Measurements from ENCODE around the gene VMO1. TPM values are rescaled to one million over a fixed set of nuclear protein-coding genes. Genes with fewer than 3 reads are reported as not detected.
A peak's percentile ranks its signal among the peaks of the same experiment; 100 is the strongest.
"Not testable (repeated sequence)": the region's sequence is repeated elsewhere in the genome, so short reads cannot be mapped to it uniquely, and the experiment has no call there.

VMO1 gene, protein sequence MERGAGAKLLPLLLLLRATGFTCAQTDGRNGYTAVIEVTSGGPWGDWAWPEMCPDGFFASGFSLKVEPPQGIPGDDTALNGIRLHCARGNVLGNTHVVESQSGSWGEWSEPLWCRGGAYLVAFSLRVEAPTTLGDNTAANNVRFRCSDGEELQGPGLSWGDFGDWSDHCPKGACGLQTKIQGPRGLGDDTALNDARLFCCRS
- polyA plus RNA-seq = not detected

DNA sequence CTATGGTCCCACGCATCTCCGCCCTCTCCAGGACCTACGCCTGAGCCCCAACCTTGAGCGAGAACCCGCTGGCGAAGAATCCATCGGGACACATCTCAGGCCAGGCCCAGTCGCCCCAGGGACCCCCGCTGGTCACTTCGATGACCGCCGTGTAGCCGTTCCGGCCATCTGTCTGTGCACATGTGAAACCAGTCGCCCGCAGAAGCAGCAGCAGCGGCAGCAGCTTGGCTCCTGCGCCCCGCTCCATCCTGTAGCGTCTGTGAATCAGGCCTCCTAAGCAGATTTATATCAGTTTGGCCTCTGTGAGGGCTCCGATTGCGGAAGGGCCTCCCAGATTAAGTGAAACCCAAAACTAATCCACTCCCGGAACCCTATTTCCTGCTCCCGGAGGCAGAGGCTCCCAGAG lies at the start of gene VMO1:
Gene VMO1, minus strand, starts transcription at position 259 of the 406 bp plus-strand sequence. Its CDS starts 12 bp downstream, at position 247.
- H3K4me3 Mint-ChIP-seq = peak within 1 kb of the TSS in 2 of 5 donors; percentile 21 to 42
- peaks cover 8 to 9% of the 10 kb centered on the region in 2 donors for H3K4me1 Mint-ChIP-seq
- H3K36me3 Mint-ChIP-seq = no peaks in the 10 kb centered on the region
- H3K27me3 Mint-ChIP-seq (ENCODE audit: low read depth in 3 of 3) = peaks cover 26 to 30% (median 27%) of the 10 kb centered on the region in 3 donors
- no peaks in the 10 kb centered on the region for H3K9me3 Mint-ChIP-seq
- no peak for DNase-seq
- H3K27ac Mint-ChIP-seq = no peak within 1 kb of the TSS

DNA sequence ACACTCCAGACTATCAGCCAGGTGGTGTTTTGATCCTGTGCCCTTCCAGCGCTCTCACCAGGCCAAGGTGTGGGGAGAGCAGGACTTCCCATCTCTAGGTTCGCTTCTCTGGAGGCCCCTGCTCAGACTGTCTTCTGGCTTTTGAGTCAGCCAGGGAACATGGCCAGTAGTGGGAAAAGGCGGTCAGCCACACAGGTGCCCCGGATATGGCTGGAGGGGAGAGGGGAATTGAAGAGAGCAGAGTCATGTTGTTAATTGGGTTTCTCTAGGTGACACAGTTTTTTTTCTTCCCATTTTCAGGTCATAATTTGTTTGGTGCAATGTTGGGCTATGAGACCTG lies 48.5 kb upstream of the VMO1 start:
- Mint-ChIP-seq H3K9me3 (no peaks in the 10 kb centered on the region), H3K4me1 (peaks cover 30 to 45% of the 10 kb centered on the region in 2 donors), H3K27me3 (ENCODE audit: low read depth in 3 of 3) (peaks cover 5 to 10% (median 8%) of the 10 kb centered on the region in 3 donors), H3K27ac (peak overlapping the region; percentile 83 to 96 (median 87)), H3K4me3 (peak overlapping the region; percentile 86 to 94 (median 88)), H3K36me3 (peaks cover 0 to 3% (median 0%) of the 10 kb centered on the region in 3 donors)
- DNase-seq = no peak

DNA sequence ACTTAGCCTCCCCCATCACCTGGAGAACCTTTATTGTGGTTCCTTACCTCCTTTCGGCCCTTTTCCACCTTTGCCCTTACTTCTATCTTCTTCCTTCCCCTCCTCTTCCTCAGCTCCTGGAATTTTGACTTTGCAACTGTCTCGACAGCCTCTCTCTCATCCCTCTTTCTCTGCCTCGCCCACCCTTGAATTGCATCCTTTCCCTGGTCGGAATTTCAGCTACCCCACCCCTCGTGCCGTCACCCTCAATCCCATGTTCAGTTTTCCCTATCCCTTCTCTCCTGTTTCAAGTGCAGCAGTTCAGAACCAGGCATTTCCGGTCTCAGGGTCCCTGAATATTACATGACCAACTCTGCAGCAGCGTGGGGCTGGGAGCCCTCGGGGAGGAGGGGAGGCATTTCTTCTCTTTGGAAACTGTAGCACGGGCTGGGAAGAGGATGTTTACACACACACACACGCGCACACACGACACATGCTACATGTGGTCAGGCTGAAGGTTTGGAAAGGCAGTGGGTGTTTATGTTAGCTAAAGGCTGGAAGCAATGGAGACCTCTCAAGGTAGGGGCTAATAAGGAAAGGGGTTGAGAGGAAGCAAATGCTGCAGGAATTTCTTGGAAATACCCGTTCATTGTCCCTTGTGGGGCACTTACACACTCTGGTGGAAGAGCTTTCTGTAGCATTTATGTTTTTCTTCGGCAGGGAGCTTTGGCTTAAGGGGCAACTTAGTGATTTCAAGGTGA lies 47.9 kb upstream of the VMO1 start:
- Mint-ChIP-seq H3K36me3 (peaks cover 0 to 3% (median 0%) of the 10 kb centered on the region in 3 donors), H3K27ac (peak overlapping the region; percentile 83 to 96 (median 87)), H3K27me3 (ENCODE audit: low read depth in 3 of 3) (peaks cover 5 to 10% (median 8%) of the 10 kb centered on the region in 3 donors), H3K9me3 (no peaks in the 10 kb centered on the region), H3K4me1 (peaks cover 30 to 40% of the 10 kb centered on the region in 2 donors), H3K4me3 (peak overlapping the region; percentile 86 to 94 (median 88))
- peak in 1 of 3 donors; percentile 17 for DNase-seq

DNA sequence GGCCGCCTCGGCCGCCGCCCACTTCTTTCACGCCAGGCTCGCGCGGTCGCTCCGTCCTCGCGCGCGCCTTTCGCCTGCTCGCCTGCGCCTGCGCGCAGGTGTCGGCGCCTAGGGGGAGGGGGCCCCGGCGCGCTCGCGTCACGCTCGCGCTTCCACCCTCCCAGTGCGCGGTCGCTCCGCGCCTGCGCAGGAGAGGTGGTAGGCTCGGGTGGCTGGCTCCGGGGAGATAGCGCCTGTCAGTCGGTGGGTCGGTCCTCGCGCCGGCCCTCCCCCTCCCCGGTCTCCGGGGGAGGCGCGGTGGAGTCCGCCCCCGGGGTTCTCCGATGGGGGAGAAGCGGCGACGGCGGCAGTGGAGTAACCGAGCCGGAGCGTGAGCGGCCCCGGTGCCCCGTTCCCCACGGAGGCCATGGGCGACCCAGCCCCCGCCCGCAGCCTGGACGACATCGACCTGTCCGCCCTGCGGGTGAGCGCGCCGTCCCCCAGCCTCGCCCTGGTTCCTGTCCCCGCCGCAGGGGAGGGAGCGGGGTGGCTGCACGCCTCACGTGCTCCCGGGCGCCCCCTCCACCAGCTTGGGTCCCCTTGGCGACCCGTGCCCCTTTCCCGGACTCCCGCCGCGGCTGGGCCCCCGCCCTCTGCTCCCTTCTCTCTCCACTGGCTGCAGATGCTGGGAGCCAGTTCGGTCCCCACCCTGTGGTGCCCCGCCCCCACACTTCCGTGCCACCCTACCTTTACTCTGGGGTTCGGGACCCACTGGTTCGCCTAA lies 47.2 kb upstream of the VMO1 start, which contains the start of gene MINK1:
Gene MINK1, plus strand, starts transcription at position 163 of the 763 bp plus-strand sequence. Its CDS starts 244 bp downstream, at position 407.
- peaks cover 5 to 12% (median 8%) of the 10 kb centered on the region in 3 donors for H3K27me3 Mint-ChIP-seq (ENCODE audit: low read depth in 3 of 3)
- H3K36me3 Mint-ChIP-seq = peaks cover 0 to 3% (median 0%) of the 10 kb centered on the region in 3 donors
- DNase-seq = peak; percentile 91 to 94 (median 93)
- peaks cover 30 to 39% of the 10 kb centered on the region in 2 donors for H3K4me1 Mint-ChIP-seq
- H3K4me3 Mint-ChIP-seq = peak within 1 kb of the TSS; percentile 94 to 98 (median 96)
- H3K9me3 Mint-ChIP-seq = no peaks in the 10 kb centered on the region
- peak within 1 kb of the TSS; percentile 88 to 98 (median 98) for H3K27ac Mint-ChIP-seq

DNA sequence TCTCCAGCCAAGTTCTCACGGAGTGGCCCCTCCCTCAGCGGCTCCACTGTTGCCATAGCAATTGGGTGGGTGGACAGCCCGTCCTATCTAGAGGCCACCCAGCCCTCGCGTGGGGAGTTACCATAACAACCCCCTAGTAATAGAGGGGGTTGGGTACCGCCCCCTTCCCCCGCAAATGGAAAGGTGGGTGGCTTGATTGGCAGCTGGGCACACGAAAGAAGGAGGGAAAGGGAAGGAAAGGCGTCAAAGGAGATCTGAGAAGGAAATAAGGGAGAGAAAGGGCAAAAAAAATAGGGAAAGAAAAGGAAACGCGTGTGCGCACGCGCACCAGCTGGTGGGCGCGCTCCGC lies 46.6 kb upstream of the VMO1 start:
- Mint-ChIP-seq H3K27me3 (ENCODE audit: low read depth in 3 of 3) (peaks cover 5 to 12% (median 8%) of the 10 kb centered on the region in 3 donors), H3K4me3 (peak overlapping the region; percentile 94 to 98 (median 96)), H3K4me1 (peaks cover 30 to 36% of the 10 kb centered on the region in 2 donors), H3K27ac (peak overlapping the region; percentile 88 to 98 (median 98))
- not testable (repeated sequence) for H3K9me3 Mint-ChIP-seq, H3K36me3 Mint-ChIP-seq, DNase-seq

DNA sequence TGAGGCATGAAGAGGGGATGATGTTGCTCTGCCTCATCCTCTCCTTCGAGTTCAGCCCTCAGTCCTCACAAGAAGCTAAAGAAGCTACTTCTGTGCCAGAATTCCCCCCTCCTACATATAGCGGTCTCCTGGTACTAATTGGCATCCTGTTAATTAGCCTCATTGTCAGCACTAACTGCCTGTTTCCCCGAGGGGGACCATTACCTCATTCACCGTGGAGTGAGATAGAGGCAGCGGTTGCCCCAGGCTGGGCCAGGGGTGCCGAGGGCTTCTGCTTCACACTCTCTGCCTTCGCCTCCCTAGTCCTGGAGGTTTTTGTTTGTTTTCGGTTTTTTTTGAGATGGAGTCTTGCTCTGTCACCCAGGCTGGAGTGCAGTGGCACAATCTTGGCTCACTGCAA lies 41.2 kb upstream of the VMO1 start:
- Mint-ChIP-seq H3K27ac (no peak overlapping the region), H3K4me1 (peaks cover 0 to under 1% of the 10 kb centered on the region in 2 donors), H3K4me3 (no peak overlapping the region), H3K9me3 (no peaks in the 10 kb centered on the region), H3K27me3 (ENCODE audit: low read depth in 3 of 3) (peaks cover 0 to 2% (median 2%) of the 10 kb centered on the region in 3 donors), H3K36me3 (no peaks in the 10 kb centered on the region)
- no peak for DNase-seq

DNA sequence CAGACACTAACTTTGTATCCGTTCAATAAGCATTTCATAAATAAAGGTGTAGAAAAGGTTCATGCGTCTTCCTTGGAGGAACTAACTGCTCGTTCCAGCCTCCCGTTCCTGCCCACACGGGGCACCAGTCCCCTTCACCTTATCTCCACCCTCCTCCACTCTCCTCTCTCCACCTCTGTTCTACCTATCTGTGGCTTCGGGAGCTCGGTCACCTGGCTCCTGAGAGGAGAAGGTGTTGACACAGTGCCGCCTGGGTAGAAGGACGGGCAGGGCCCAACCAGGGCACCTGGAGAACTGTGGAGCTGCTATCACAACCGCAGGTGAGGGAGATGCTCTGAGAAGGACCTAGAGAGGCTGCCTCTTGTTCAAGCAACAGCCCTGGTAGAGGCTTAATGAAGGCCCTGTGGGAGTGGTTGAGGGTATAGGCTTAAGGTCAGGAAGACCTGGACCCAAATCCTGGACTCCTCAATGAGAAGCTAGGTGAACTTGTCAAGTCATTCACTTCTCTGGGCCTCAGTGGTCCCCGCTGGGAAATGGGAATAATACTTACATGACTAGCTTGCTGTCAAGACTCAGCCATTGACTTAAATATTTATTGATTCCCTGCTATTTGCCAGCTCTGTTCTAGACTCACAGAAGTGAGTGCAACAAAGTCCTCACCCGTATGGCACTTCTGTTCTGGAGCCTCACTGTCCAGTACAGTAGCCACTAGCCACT lies 37.4 kb upstream of the VMO1 start:
- Mint-ChIP-seq H3K9me3 (no peaks in the 10 kb centered on the region), H3K36me3 (no peaks in the 10 kb centered on the region), H3K4me1 (no peaks in the 10 kb centered on the region), H3K27me3 (ENCODE audit: low read depth in 3 of 3) (peaks cover 0 to 2% (median under 1%) of the 10 kb centered on the region in 3 donors), H3K27ac (no peak overlapping the region), H3K4me3 (no peak overlapping the region)
- no peak for DNase-seq

DNA sequence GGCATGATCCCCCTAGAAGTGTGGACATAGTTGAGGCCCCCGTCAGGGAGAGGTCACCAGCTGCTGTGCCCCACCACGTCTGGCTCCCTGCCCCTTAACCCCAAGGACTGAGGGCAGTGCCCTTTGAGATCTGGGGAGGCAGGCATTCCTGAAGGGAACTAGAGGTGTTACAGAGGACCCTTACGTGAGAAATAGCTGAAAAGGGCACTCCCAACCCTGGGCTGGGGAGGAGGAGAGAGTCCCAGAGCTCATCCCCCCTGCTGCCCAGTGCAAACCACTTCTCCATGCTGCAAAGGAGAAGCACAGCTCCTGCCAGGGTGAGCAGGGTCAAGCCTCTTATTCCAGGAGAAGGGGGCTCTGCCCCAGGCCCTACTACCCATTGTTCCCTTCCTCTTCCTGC lies 36.7 kb upstream of the VMO1 start:
- Mint-ChIP-seq H3K4me3 (no peak overlapping the region), H3K4me1 (no peaks in the 10 kb centered on the region), H3K36me3 (no peaks in the 10 kb centered on the region), H3K27ac (no peak overlapping the region), H3K9me3 (no peaks in the 10 kb centered on the region), H3K27me3 (ENCODE audit: low read depth in 3 of 3) (peaks cover 0 to 2% (median 0%) of the 10 kb centered on the region in 3 donors)
- no peak for DNase-seq

DNA sequence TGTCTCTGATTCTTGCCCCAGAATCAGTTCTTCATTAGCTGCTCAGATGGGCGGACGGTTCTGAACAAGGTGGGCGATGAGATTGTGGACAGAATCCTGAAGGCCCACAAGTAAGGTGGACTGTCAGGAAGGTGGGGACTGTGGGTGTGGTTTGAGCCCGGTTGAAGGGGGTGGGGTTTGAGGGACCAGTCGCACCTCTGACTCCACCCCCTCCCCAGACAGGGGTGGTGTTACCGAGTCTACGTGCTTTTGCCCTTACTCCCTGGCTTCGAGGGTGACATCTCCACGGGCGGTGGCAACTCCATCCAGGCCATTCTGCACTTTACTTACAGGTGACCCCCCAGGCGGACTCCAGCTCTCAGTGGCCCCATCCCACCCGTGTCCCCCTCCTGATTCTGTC lies 32.1 kb upstream of the VMO1 start:
- Mint-ChIP-seq H3K9me3 (no peaks in the 10 kb centered on the region), H3K27ac (no peak overlapping the region), H3K36me3 (peaks cover 0 to 5% (median 0%) of the 10 kb centered on the region in 3 donors), H3K4me1 (no peaks in the 10 kb centered on the region), H3K4me3 (no peak overlapping the region), H3K27me3 (ENCODE audit: low read depth in 3 of 3) (peaks cover 0 to 1% (median 0%) of the 10 kb centered on the region in 3 donors)
- no peak for DNase-seq

DNA sequence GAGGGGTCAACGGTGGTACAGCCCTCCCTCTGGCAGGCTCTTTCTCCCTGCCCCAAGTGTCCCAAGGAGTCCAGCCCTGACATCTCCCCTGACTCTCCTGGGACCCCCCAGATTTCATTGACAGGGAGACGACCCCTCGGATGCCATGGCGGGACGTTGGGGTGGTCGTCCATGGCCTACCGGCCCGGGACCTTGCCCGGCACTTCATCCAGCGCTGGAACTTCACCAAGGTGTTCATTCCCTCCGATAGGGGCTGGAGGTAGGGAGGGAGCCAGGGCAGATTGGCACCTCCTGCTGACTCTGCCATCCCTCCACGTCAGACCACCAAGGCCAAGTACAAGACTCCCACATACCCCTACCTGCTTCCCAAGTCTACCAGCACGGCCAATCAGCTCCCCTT lies 30.7 kb upstream of the VMO1 start:
- H3K36me3 Mint-ChIP-seq = peaks cover 0 to 5% (median 4%) of the 10 kb centered on the region in 3 donors
- no peak overlapping the region for H3K27ac Mint-ChIP-seq
- DNase-seq = no peak
- H3K4me1 Mint-ChIP-seq = no peaks in the 10 kb centered on the region
- H3K4me3 Mint-ChIP-seq = no peak overlapping the region
- H3K27me3 Mint-ChIP-seq (ENCODE audit: low read depth in 3 of 3) = peaks cover 0 to 1% (median 0%) of the 10 kb centered on the region in 3 donors
- H3K9me3 Mint-ChIP-seq = no peaks in the 10 kb centered on the region

DNA sequence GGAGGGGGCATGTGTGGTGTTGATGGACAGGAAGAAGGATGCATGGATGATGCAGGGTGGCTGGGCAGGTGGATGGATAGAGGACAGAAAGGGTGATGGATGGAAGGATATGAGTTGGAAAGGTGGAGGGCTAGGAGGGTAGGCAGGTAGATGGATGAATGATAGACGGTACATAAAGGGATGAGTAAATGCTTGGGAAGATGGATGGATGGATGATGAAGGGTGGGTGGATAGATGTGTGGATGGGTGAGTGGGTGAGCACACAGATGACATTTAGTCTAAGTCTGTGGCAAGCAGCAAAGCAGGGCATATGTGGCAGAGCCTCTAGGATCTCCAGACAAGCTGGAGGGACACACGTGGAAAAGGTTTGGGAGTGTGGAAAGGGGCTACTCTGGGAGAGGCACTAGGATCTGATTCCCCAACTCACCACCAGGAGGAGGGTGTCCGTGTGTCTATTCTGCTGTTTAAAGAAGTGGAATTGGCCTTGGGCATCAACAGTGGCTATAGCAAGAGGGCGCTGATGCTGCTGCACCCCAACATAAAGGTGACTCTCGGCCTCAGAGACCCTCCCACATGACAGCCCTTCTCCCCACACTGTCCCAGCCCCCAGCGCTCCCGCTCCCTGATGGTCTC lies 29.0 kb upstream of the VMO1 start:
- Mint-ChIP-seq H3K4me1 (no peaks in the 10 kb centered on the region), H3K27ac (peak overlapping the region in 1 of 6 donors; percentile 31), H3K27me3 (ENCODE audit: low read depth in 3 of 3) (peaks cover 0 to 1% (median 0%) of the 10 kb centered on the region in 3 donors), H3K9me3 (no peaks in the 10 kb centered on the region), H3K4me3 (no peak overlapping the region), H3K36me3 (peaks cover 5 to 9% (median 7%) of the 10 kb centered on the region in 3 donors)
- DNase-seq = no peak

DNA sequence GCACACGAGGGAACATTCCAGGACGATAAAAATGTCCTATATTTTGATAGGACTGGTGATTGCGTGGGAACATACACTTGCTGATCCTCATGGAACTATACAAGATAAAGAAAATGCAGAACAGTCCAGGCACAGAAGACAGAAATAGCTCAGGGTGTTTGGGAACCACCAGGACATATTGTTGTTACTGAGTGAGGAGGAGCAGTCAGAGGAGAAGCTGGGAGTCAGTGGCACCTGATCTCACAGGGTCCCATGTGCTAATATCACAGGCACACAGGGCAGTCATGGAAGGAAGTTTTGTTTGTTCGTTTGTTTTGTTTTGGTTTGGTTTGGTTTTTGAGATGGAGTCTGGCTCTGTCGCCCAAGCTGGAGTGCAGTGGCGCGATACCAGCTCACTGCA lies 26.5 kb upstream of the VMO1 start:
- no peaks in the 10 kb centered on the region for H3K4me1 Mint-ChIP-seq
- DNase-seq = no peak
- no peak overlapping the region for H3K4me3 Mint-ChIP-seq
- no peak overlapping the region for H3K27ac Mint-ChIP-seq
- peaks cover 0 to 2% (median 1%) of the 10 kb centered on the region in 3 donors for H3K27me3 Mint-ChIP-seq (ENCODE audit: low read depth in 3 of 3)
- peaks cover 5 to 9% (median 7%) of the 10 kb centered on the region in 3 donors for H3K36me3 Mint-ChIP-seq
- H3K9me3 Mint-ChIP-seq = no peaks in the 10 kb centered on the region

DNA sequence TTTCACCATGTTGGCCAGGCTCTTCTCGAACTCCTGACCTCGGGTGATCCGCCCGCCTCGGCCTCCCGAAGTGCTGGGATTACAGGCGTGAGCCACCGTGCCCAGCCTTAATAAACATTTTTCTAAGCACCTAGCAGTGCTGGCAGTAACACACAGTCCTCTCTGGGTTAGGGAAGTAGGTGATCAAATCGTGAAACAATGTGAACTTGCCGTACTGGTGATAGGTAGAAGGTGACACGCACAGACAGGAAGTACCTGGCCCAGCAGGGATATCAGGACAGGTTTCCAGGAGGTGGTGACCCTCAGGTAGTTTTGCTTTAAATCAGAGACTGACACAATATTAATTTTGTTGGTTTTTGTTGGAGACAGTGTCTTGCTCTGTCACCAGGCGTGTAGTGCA lies 25.3 kb upstream of the VMO1 start:
- no peak overlapping the region for H3K27ac Mint-ChIP-seq
- no peak overlapping the region for H3K4me3 Mint-ChIP-seq
- no peak for DNase-seq
- H3K9me3 Mint-ChIP-seq = no peaks in the 10 kb centered on the region
- H3K27me3 Mint-ChIP-seq (ENCODE audit: low read depth in 3 of 3) = peaks cover 0 to 2% (median 0%) of the 10 kb centered on the region in 3 donors
- H3K4me1 Mint-ChIP-seq = peaks cover 0 to 1% of the 10 kb centered on the region in 2 donors
- H3K36me3 Mint-ChIP-seq = peaks cover 5 to 9% (median 7%) of the 10 kb centered on the region in 3 donors

All from immature natural killer cell (primary cell).